Stimulated activated CD4-positive, alpha-beta T cell treated with anti-CD3 and anti-CD28 coated beads, Interleukin-12 subunit alpha, Interleukin-12 subunit beta, amount 100 ng/mL, for 4 hours (primary cell): ENCODE results near the gene KIAA1191.

Experiments used
- DNase-seq: peaks from one replicate; pipeline ENCODE4 v3.0.0-alpha.2; 2020

KIAA1191 gene

DNA sequence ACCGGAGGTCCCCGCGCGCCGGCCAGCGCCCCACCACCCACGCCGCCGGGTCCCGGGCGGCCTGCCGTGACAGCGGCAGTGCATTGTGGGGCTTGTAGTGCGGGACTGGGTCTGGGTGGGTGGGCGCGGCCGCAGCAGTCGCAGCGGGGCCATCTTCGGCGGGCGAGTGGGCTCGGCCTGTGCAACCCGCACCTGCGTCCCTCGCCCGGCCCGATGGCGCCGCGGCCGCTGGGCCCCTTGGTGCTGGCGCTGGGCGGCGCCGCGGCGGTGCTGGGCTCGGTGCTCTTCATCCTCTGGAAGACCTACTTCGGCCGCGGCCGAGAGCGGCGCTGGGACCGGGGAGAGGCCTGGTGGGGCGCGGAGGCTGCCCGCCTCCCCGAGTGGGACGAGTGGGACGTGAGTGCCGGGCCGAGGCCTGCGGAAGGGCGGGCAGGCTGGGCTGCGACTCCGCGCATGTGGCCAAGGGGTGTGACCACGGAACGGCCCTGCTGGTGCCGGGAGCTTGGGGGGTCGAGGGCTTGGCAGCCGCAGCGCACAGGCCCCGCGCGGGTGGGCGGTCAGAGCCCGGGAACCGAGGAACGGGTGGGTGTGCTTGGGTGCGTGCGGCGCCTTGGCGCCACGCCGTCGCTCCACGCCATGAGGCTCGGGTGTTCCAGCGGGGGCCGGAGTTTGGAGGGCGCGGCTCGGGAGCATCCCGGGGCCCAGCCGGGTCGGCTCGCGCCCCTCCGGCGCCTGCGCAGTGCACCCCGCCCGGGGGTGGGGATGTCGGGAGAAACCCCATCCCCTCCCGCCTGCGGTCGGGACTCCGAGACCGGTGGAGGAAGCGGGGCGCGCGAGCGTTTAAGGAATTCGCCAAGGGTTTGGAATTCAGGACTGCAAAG is 4.0 kb upstream of the KIAA1191 start, which contains the start of gene ARL10:
Gene ARL10 (plus strand): TSS at position 137 of the 881 bp plus-strand sequence. CDS start 77 bp downstream, at position 214.
- DNase-seq = peak; percentile 69

GRCh38 chr5:176364765-176365350 is 3.3 kb upstream of the KIAA1191 start:
- no peak for DNase-seq

DNA sequence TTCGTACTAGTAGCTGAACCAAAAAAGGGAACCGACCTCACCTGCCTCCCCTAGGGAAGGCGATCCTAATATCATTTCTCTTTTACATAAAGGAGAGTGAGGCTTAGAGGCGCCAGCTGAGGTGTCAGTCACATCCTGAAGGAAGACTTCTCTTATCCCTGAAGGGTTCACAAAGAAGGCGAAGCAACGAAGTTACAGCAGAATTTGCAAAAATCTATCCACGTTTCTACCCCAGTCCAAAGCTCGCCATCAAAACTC is 598 bp upstream of the KIAA1191 start:
- DNase-seq = no peak

DNA sequence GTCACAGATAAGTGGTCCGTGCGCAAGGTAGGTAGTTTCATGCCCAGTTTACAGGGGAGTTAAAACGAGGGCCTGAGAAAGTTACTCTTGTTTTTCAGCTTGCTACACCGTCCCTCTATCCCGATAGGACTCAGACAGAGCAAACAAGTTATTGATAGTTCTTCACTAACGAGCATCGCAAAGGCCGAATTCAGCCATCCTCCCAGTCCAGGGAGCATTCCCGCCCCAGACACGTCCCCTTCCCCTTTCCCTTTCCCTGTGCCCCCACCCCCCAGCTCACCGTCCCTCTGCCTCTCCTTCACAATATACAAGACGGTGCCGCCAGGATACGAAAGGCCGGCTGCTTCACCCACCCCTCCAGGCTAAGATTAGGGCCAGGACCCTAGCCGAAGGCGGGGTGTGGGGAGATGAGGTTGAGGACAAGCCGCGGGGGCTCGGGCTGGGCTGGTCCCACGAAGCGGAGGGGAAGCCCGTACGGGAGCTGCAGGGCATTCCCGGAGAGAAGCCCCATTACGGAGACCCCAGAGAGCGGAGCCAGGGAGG is 599 bp downstream of the KIAA1191 start:
- no peak for DNase-seq

GRCh38 chr5:176359658-176360057 is 1.9 kb downstream of the KIAA1191 start:
- no peak for DNase-seq

DNA sequence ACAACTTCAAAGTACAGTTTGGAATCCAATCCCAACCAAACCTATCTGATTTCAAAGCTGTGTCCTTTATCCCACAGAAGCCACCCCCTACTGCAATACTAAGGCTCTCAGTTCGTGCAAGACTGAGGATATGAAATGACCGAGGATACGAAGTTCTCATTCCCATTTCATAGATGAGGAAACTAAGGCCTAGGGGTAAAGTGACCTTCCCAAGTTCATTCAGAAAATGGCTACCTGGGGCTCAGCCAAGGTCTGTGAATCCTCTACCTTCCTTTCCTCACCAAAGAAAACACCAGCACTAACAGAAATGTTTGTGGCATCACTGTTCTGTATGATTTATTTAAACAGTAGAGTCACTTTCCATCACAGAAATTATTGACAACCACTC is 5.4 kb downstream of the KIAA1191 start:
- no peak for DNase-seq

DNA sequence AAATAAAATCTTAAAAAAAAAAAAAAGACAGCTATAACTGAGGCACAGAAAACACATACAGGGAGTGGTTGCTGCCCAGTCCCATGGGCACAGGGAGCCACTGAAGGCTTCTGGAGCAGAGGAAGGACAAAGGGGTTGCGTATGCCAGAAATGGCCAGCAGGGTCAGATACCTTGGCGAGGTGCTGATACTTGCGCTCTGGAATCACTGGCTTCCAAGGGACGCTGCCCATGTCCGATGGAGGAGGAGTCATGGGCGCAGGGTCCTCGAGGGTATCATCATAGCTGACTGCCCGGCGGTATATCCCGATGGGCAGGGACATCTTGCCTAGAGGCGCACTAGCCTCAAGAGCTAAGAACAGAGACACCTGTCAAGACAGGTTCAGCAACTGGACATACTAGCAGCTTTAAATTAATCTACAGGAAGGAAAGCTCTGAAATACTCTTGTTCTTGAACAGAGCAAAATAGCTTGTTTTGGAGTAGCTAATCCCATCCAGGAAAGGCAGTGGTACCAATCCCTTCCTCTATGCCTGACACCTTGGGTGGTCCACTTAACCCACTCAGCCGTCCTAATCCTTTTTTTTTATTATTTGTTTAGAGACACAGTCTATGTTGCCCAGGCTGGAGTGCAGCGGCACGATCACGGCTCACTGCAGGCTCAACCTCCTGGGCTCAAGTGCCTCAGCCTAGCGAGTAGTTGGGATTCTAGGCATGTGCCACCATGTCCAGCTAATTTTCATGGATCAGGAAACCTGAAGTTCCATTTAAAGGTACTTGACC is 6.0 kb downstream of the KIAA1191 start:
- no peak for DNase-seq

GRCh38 chr5:176353533-176353932 is 8.0 kb downstream of the KIAA1191 start:
- no peak for DNase-seq

- DNase-seq = no peak
These were observed 9.3 kb downstream of the KIAA1191 start for GRCh38 chr5:176352116-176352878.

GRCh38 chr5:176350416-176350815 is 11.1 kb downstream of the KIAA1191 start:
- DNase-seq = no peak

DNA sequence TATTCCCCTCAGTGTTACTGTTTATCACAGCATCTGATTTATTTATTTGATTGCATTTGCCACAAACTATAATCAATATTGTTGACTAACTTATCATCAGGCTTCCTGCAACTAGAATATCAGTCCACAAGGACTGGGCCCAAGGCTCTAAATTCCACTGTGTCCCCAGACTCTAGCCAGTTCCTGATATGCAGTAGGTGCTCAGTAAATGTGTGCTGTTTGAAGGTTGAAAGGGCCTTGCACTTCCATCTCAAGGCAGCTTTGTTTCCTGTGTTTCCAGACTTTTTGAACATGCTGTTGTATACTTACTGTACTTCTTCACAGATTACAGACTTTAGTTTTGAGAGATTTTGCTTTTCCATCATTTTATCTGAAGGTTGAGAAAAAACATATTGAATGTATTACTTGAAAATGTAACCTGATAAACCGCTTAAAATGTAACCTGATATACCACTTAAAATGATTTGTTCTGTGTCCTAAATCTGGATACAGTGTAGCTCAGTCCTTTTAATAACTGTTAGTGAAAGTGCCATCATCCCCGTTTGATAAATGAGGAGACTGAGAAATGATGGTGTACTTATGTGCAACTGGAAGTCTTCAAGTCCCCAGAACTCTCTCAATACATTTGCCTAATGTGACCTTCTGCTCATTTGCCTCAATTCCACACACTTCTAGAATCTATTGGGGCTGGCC is 18.7 kb downstream of the KIAA1191 start:
- DNase-seq = no peak

DNA sequence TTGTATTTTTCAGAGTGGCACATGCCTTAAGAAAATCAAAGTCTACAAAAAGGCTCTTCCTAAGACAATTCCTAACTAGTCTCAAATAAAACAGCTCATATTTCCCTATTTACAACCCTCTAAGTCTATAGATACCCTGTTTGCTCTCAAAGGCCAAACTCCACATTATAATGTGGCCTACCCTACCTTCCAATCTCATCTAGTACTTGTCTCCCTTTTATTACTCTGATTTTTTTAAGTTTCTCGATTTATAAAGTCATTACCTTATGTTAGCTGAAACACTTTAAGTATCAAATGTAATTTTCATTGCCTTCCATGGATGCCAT is 19.4 kb downstream of the KIAA1191 start:
- no peak for DNase-seq

DNA sequence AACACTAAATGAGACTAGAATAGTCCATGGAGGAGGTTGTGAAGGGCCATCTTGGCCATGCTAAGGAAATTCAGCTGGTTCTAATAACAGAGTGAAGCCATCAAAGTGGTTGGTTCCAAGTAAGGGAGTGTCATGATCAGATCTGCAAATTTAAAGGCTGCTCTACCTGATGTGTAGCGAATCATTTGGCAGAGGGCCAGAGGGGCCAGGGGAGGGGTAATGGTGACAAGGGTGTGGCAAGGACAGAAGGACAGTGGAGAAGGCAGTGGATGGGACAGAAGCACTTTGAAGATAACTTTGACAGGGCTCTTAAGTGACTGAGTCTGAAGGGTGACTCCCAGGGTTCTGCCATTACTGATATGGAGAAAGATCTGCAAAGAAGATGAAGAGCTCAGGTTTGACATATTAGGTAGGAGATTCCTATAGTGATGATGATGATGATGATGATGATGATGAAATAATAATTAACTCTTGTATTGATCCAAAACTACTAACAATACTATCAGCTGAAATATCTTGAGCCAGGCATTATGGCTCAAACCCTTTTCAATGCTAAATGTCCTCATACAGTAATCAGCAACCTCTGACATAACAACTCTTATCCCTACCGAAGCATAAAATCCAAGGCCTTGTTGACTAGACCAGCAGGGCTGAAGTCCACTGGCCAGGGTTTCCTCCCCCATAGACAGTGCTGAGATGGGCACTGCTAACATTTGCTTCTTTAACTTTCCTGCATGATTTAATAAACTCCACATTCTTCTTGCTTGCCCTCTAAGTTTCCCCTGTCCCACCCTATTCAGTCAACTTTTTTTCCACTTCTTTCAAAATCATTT is 20.0 kb downstream of the KIAA1191 start:
- DNase-seq = no peak

GRCh38 chr5:176339304-176339703 is 22.3 kb downstream of the KIAA1191 start:
- DNase-seq = no peak

- DNase-seq = no peak
These were observed 23.7 kb downstream of the KIAA1191 start for GRCh38 chr5:176337913-176338312.

DNA sequence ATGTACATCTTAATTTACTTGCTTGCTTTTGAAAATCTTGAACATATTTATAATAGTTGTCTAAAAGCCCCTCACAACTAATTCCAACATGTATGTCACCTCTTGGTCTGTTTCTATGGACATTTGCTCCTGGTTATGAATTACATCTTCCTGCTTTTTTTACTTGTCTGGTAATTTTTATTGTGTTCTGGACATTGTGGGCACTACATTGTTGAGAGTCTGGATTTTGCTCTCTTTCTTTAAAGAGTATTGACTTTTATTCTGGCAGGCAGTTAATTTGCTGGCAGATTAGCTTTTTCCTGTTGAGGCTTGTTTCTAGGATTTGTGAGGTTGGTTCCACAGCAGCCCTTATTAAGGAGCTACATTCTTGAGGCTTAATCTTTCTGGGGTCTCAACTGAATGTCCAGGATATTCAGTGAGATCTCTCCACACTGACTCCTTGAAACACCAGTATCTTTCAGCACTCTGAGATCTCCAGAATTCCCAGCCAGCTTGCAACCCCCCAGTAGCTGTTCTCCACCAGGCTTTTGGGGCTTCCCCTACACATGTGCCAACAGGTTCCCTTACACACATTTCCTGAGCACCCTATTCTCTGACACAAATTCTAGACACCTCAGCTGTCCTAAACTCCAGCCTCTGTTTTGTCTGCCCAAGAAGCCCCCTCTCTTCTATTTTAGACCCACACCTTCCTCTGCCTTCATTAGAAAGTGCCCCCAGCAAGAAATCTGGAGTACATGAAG is 27.4 kb downstream of the KIAA1191 start:
- no peak for DNase-seq

DNA sequence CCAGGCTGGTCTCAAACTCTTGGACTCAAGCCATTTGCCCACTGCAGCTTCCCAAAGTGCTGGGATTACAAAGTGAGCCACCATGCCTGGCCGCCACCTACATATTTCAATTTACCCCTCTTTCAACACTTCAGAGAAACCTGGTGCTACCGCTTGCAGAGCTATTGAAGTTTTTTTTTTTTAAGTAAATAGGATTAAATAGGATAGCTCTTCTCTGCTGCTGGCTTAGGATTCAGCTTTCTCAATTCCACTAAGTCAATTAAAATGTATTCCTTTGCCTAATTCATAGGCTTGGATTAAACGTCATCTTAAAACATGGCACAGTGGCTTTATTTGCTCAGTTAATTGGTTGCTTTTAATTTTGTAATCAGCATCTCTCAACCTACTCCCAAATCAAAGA is 41.0 kb downstream of the KIAA1191 start:
- no peak for DNase-seq

GRCh38 chr5:176319827-176320554 is 41.6 kb downstream of the KIAA1191 start:
- DNase-seq = no peak

- DNase-seq = no peak
These were observed 43.8 kb downstream of the KIAA1191 start for GRCh38 chr5:176317534-176318374.
